Prostate gland (tissue), 2 donors: ENCODE data around the gene MTA3.

Experiments
- CTCF ChIP-seq, 4 experiments: fragments of 200-600 bp in 2 of 4; fragments of 450-650 bp in 2 of 4; sonication (generic) in 2 of 4; IDR thresholded peaks; 1 replicate in 3 of 4; 2 replicates in 1 of 4; pipeline ENCODE4 v1.5.1; 2016 to 2019; ENCODE audit warnings: antibody characterized with exemption in 4 of 4, mild to moderate bottlenecking in 2 of 4, moderate library complexity in 2 of 4
- POLR2A ChIP-seq: fragments of 450-650 bp; IDR thresholded peaks from one replicate; pipeline ENCODE4 v1.6.1; 2016; ENCODE audit warnings: antibody characterized with exemption, mild to moderate bottlenecking
- POLR2AphosphoS5 ChIP-seq: sonication (generic); formaldehyde crosslinking; IDR thresholded peaks from one replicate; pipeline ENCODE4 v1.6.1; 2017; ENCODE audit warnings: antibody characterized with exemption

GRCh38 chr2:42601076-42601475 is 32.6 kb downstream of the MTA3 start:
- TF ChIP-seq CTCF (IDR thresholded peaks at IDR 0.05), result no peak
- no peak for TF ChIP-seq POLR2AphosphoS5
- no peak for TF ChIP-seq POLR2A
